HG03354 (cell line): ENCODE measurements around the gene MERTK.
"Not testable (repeated sequence)": the region's sequence is repeated elsewhere in the genome, so short reads cannot be mapped to it uniquely, and the experiment has no call there.

Experiments used
- ATAC-seq: cut with Tn5 transposase; IDR thresholded peaks from one replicate; pipeline ENCODE4 v1.9.1; 2021; ENCODE audit warnings: mild to moderate bottlenecking; ENCODE audit not compliant: unreplicated experiment, poor library complexity, severe bottlenecking

MERTK gene

DNA sequence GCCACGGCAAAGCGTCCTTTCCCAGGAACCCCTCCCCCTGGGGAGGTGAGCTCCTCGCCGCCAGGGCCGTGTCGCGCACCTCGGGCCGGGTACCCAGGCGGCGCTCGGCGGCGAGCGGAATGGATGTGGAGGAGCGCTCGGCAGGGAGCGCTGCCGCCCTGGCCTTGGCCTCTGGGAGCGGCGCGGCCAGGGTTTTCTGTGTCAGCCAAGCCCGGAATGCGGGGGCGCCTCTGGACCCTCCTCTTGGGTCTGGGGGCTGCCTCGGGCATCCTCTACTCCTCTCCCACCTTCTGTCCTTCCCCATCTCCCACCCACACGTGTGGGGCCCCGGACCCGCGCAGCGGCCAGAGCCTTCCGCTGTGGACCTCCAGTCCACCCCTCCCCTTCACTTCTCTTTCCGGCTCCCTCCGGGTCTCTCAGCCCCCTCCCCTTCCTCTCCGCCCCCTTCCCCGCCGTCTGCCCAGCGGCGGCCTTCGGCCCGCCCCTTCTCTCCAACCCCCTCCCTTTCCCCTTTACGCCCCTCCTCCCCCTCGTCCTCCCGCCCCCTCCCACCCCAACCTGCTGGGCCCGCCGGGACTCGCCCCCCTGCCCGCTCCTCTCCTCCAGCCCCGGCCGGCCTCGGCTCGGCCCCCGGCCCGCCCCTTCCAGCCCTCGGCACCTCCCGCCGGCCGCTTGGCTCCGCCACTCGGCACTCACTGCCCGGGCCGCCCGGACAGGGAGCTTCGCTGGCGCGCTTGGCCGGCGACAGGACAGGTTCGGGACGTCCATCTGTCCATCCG, at the start of gene MERTK:
MERTK (plus strand) TSS at position 684 of the 779 bp plus-strand sequence. CDS start 129 bp downstream, outside the sequence.
- peak; percentile 65 for ATAC-seq

- ATAC-seq = not testable (repeated sequence)
Observed at GRCh38 chr2:111850646-111851045, 47.8 kb upstream of the MERTK start.

- not testable (repeated sequence) for ATAC-seq
Observed at GRCh38 chr2:111852544-111852943, 45.9 kb upstream of the MERTK start.

GRCh38 chr2:111860005-111860404, 38.4 kb upstream of the MERTK start:
- ATAC-seq = not testable (repeated sequence)

- not testable (repeated sequence) for ATAC-seq
Observed at GRCh38 chr2:111865124-111865523, 33.3 kb upstream of the MERTK start.

DNA sequence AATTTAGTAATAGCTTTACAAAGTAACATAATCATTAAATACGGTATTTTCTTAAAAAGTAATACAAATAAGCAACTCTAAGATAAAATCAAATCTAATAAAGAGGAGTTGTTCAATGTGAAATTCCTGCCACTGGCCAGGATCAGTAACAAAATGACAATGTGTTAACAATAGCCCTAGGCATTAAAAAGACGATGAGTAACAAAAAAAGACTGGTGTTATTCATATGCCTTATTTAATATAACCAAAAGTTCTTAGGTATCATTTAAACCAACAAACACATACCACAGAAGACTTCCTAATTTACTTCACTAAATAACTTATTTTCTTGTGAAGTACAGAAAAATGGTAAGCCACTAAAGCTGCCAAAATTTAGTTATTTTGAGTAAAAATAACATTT, 25.6 kb upstream of the MERTK start:
- not testable (repeated sequence) for ATAC-seq

- ATAC-seq = peak; percentile 89
Observed at GRCh38 chr2:111883661-111884591, 14.5 kb upstream of the MERTK start, which contains the start of gene ANAPC1. Gene ANAPC1, minus strand, starts transcription at chr2:111884193. Its CDS starts 3,368 bp downstream, at chr2:111880825.

GRCh38 chr2:111884592-111884964, 13.8 kb upstream of the MERTK start:
- no peak for ATAC-seq

DNA sequence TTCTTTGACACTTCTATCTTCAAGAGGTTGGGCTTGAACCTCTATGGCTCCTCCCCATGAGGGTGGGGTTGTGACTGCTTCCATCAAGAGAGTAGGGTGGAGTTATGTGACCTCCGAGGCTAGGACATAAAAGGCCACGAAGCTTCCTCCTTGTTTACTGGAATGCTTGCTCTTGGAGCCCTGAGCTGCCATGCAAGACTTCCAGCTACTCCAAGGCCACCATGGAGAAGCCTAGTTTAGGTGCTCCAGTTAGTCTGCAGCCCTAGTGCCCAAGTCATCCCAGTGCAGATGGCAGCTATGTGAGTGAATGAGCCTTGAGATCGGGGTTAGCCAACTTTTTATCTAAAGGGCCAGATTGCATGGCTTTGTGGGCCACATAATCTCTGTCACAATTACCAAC, 2.4 kb upstream of the MERTK start:
- ATAC-seq = no peak

GRCh38 chr2:111896576-111896975, 1.8 kb upstream of the MERTK start:
- no peak for ATAC-seq

- no peak for ATAC-seq
Observed at GRCh38 chr2:111897630-111897923, 830 bp upstream of the MERTK start.

DNA sequence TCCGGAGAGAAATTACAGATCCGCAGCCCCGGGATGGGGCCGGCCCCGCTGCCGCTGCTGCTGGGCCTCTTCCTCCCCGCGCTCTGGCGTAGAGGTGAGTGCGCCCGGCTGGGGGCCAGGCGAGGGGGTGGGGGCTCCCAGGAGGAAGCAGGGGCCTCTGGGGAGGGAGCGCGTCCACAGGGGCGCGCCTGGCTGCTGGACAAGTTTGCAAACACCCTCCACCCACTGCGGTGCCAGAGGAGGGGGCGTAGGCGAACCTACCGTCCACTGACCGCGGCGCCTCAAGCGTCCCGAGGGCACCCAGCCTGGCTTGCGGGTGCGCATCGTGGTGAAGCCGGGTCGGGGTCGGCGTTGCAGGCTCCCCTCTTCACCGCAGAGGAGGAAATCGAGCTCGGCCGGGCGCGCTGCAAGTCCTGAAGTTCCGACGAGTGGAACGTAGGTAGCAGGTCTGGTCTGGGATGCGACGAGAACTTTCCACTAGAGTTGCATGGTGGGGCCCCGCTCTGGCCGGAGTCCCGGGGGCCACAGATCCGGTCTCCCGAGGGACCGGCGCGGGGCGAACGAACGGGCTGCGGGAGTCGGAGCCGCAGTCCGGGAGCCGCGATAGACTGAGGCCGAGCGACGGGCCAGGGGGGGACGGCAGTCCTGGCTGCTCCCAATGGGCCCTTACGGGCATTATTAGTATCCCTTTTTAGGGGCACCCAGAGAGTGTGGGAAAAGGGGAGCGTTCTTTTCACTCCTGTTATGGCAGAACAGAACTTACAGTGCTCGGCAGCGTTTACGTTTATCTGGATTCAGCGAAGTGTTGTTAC, 502 bp downstream of the MERTK start:
- peak; percentile 32 for ATAC-seq

GRCh38 chr2:111900859-111901258, 2.5 kb downstream of the MERTK start:
- ATAC-seq = no peak

- no peak for ATAC-seq
Observed at GRCh38 chr2:111903516-111903915, 5.1 kb downstream of the MERTK start.

- no peak for ATAC-seq
Observed at GRCh38 chr2:111903930-111904439, 5.6 kb downstream of the MERTK start.

DNA sequence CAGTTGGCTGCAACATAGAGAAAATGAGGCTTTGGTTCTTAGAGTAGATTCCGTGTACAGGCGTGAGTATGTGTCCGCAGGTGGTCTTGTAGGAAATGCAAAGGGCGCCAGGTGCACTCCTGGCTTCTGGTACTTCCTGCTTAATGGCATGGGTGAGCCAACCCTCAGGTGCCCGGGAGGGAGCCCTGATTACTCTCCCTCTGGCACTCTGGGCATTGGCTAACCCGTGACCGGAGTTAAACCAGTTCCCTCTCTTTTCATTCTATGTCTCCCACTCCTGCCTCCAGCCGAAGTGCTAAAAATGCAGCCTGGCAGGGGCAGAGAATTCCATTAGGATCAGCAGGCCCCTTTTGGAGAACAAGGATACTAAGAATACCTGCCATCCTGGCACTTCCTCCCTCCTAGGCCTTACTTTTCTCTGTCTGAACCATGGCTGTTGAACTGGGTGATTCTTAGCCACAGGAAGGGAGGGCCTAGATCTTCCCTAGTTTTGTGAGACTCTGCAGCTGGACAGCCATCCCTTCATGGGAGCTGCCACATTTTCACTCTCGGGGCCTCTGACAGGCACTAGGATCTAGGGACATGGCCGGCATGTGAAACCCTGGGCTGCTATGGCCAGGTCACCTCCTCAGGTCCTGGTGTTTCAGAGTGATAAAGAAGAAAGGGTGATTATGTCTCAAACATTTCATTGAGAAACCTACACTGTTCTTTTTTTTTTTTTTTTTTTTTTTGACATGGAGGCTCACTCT, 6.5 kb downstream of the MERTK start:
- ATAC-seq = no peak

DNA sequence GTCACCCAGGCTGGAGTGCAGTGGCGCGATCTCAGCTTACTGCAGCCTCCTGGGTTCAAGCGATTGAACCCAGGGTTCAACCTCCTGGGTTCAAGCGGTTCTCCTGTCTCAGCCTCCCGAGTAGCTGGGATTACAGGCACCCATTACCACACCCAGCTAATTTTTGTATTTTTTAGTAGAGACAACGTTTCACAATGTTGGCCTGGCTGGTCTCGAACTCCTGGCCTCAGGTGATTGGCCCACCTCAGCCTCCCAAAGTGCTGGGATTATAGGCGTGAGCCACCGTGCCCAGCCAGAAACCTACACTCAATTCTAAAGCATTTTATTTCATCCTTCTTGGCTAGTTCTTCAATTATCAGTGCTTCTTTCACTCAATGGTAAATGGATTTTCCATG, 7.1 kb downstream of the MERTK start:
- ATAC-seq = not testable (repeated sequence)

DNA sequence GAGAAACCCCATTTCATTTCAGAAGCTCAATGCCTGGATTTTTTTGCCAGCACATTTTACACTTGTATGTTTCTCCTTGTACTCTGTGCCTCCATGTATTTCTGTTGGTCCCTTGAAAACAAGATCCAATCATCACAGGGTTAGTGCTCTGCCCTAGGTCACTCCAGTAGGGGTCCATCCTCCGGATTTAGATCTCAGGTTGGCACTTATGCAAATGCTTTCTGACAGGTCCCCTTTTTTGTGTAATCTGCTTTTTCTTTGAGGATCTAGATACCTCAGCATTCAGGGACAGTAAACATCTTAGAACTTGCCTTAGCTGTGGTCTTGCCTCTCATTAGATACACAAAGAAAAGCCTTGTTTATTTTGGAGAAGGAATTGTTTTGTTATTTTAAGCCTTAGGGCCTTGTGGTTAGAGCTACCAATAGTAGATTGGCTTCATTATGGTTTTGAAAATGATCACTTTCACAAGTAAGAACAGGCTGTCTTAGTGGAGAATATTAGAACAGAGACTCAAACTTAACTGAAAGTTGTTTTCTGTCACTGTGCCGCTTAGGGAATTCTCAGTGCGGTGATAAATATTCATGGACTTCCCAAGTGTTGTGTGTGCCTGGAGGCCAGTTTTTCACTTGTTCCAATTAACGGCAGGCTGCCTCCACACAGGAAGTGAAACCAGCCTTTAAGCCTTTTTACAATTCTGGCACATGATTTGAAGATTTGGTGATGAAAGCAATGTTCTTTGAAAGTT, 7.8 kb downstream of the MERTK start:
- ATAC-seq = peak; percentile 74
